AG04450 (cell line): ENCODE measurements around the gene MYO1G. TPM values are rescaled to one million over a fixed set of nuclear protein-coding genes. Genes with fewer than 3 reads are reported as not detected.
A peak's percentile ranks its signal among the peaks of the same experiment; 100 is the strongest.

ENCODE experiments used
- CTCF ChIA-PET: fragments of 300-600, 350-600 bp; formaldehyde crosslinking; extraction: SDS; loops from one replicate; lab custom pipeline; 2022; ENCODE audit warnings: antibody characterized with exemption, inconsistent platforms; lab: Charles Lee
- POLR2A ChIA-PET: fragments of 350-600 bp; formaldehyde crosslinking; extraction: SDS; loops from one replicate; lab custom pipeline; 2021; ENCODE audit warnings: antibody characterized with exemption, inconsistent platforms; lab: Yijun Ruan, JAX
- DNase-seq: peaks from one replicate; pipeline ENCODE4 v3.0.0-alpha.2; 2011; ENCODE audit warnings: low read depth, low spot score
- H3K27ac ChIP-seq: one replicate; pipeline ENCODE4 v1.5.1; 2012; ENCODE audit warnings: low read depth, low read length, control low read depth
- H3K27me3 ChIP-seq: one replicate; pipeline ENCODE4 v1.6.0; 2012; ENCODE audit warnings: low read length; ENCODE audit not compliant: control insufficient read depth, insufficient read depth
- H3K4me3 ChIP-seq: 2 replicates; pipeline ENCODE4 v1.5.1; 2011; ENCODE audit warnings: mild to moderate bottlenecking, low read depth, low read length, control low read depth
- H3K9me3 ChIP-seq: 2 replicates; pipeline ENCODE4 v1.5.1; 2012; ENCODE audit warnings: low read length; ENCODE audit not compliant: control insufficient read depth, insufficient read depth
- CTCF ChIP-seq: IDR thresholded peaks from 2 replicates; pipeline ENCODE4 v1.5.1; 2011; ENCODE audit warnings: low read depth, low read length, control low read depth, inconsistent platforms
- polyA plus RNA-seq: library from polyadenylated mRNA; depleted of rRNA; stranded (reverse); fragments of >200 nt; gene quantifications from 2 replicates; pipeline ENCODE4 v1.2.3, GENCODE V29; 2011

The MYO1G gene
- polyA plus RNA-seq, 1 experiment = not detected

DNA sequence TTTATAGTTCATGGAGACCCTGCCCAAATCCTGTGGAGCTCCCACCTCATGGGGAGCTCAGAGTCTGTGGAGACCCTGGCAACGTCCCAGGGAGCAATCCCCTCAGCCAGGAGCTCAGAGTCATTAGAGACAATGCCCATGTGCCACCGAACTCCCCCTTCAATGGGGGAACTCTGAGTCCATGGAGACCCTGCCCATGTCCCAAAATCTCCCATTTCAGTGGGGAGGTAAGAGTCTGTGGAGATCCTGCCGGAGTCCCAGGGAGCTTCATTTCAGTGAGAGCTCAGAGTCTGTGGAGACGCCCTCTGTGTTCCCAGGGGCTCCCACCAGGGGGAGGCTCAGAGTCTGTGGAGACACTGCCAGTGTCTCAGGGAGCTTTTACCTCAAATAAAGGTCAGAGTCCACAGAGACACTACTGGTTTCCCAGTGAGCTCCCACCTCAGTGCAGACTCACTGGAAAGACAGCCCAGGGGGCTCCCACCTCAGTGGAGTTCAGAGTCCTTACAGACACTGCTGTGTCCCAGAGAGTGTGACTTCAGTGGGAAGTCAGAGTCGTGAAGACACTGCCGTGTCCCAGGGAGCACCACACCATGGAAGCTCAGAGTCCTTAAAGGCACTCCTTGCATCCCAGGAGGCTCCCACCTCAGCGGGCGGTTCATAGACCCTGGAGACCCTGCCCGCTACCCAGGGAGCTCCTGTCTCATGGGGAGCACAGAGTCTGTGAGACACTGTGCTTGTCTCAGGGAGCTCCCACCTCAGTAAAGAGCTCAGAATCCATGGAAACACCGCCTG is 5.0 kb downstream of the MYO1G start:
- no peak for DNase-seq
- Histone ChIP-seq H3K9me3 (no peaks in the 10 kb centered on the region; the same call in 1 of the 2 replicates), H3K27ac (no peak overlapping the region), H3K27me3 (peaks cover 6% of the 10 kb centered on the region), H3K4me3 (no peak overlapping the region)
- ChIA-PET CTCF (interaction anchor here (0.8 to 3.4 kb wide), 12 partner anchors 9 to 163 kb away, joined by 3 to 56 read pairs (median 3); partner anchors contain the start of genes CCM2 and TBRG4), POLR2A (no interaction called here)
- TF ChIP-seq CTCF = peak; percentile 41

GRCh38 chr7:44972562-44972961 is 6.3 kb downstream of the MYO1G start:
- Histone ChIP-seq H3K27me3 (peaks cover 6% of the 10 kb centered on the region), H3K27ac (no peak overlapping the region), H3K4me3 (no peak overlapping the region), H3K9me3 (no peaks in the 10 kb centered on the region; the same call in 1 of the 2 replicates)
- DNase-seq = no peak
- TF ChIP-seq CTCF = no peak
- CTCF ChIA-PET = interaction anchor here (1.1 to 3.4 kb wide), 4 partner anchors 13 to 164 kb away, joined by 3 to 56 read pairs (median 6); partner anchors contain the start of gene CCM2
- POLR2A ChIA-PET = interaction anchor here (0.5 to 0.6 kb wide), 2 partner anchors 55 to 385 kb away, joined by 3 to 6 read pairs; no protein-coding TSS in a partner anchor

- ChIA-PET POLR2A (interaction anchor here (0.5 kb wide), 1 partner anchor 55 kb away, joined by 3 read pairs; no protein-coding TSS in a partner anchor), CTCF (interaction anchor here (1.1 to 3.4 kb wide), 3 partner anchors 28 to 165 kb away, joined by 3 to 56 read pairs (median 5); partner anchors contain the start of gene CCM2)
- Histone ChIP-seq H3K27me3 (peaks cover 6% of the 10 kb centered on the region), H3K9me3 (no peaks in the 10 kb centered on the region; the same call in 1 of the 2 replicates), H3K27ac (no peak overlapping the region), H3K4me3 (no peak overlapping the region)
- no peak for DNase-seq
- no peak for TF ChIP-seq CTCF
These were observed 6.8 kb downstream of the MYO1G start for GRCh38 chr7:44971902-44972441.

- H3K9me3 ChIP-seq = no peaks in the 10 kb centered on the region; the same call in 1 of the 2 replicates
- POLR2A ChIA-PET = no interaction called here
- DNase-seq = no peak
- H3K27me3 ChIP-seq = peaks cover 6% of the 10 kb centered on the region
- no peak overlapping the region for H3K4me3 ChIP-seq
- no peak overlapping the region for H3K27ac ChIP-seq
- CTCF ChIA-PET = no interaction called here
- TF ChIP-seq CTCF = no peak
These were observed 7.5 kb downstream of the MYO1G start for GRCh38 chr7:44971188-44971901.
